Parathyroid adenoma (tissue), 2 donors: ENCODE data around the gene ARPC4.

ENCODE experiments used
- H2AFZ ChIP-seq: fragments of 300-600 bp; sonication (generic); one replicate; pipeline ENCODE4 v1.7.0; 2017; ENCODE audit warnings: antibody characterized with exemption, mild to moderate bottlenecking
- H3K27ac ChIP-seq: fragments of 300-600 bp; sonication (generic); one replicate; pipeline ENCODE4 v1.7.0; 2017
- H3K27me3 ChIP-seq: fragments of 300-600 bp; sonication (generic); one replicate; pipeline ENCODE4 v1.7.0; 2017; ENCODE audit warnings: low read length; ENCODE audit not compliant: control insufficient read depth, insufficient read depth
- H3K36me3 ChIP-seq: fragments of 300-600 bp; sonication (generic); one replicate; pipeline ENCODE4 v1.7.0; 2017; ENCODE audit warnings: low read length; ENCODE audit not compliant: control insufficient read depth, insufficient read depth
- H3K4me1 ChIP-seq: fragments of 300-600 bp; sonication (generic); one replicate; pipeline ENCODE4 v1.7.0; 2017; ENCODE audit warnings: control low read depth
- H3K4me2 ChIP-seq: fragments of 300-600 bp; sonication (generic); one replicate; pipeline ENCODE4 v1.7.0; 2017; ENCODE audit warnings: low read length
- H3K4me3 ChIP-seq: fragments of 300-600 bp; sonication (generic); one replicate; pipeline ENCODE4 v1.7.0; 2017; ENCODE audit warnings: low read depth, low read length
- H3K79me2 ChIP-seq: fragments of 300-600 bp; sonication (generic); one replicate; pipeline ENCODE4 v1.7.0; 2017; ENCODE audit warnings: control low read depth
- H3K9ac ChIP-seq: fragments of 300-600 bp; sonication (generic); one replicate; pipeline ENCODE4 v1.7.0; 2017; ENCODE audit warnings: mild to moderate bottlenecking
- H3K9me3 ChIP-seq: fragments of 300-600 bp; sonication (generic); one replicate; pipeline ENCODE4 v1.7.0; 2017; ENCODE audit warnings: low read length; ENCODE audit not compliant: control insufficient read depth
- CTCF ChIP-seq: fragments of 300-600 bp; sonication (generic); IDR thresholded peaks from one replicate; pipeline ENCODE4 v1.7.0; 2017; ENCODE audit warnings: antibody characterized with exemption, mild to moderate bottlenecking
- donor health status: primary hyperparathyroidism.

The ARPC4 gene

GRCh38 chr3:9750556-9751411 lies 42.1 kb upstream of the ARPC4 start:
- no peak for TF ChIP-seq CTCF
- peak overlapping the region; percentile 100 for H3K4me2 ChIP-seq
- no peaks in the 10 kb centered on the region for H3K36me3 ChIP-seq
- H3K27ac ChIP-seq = peak overlapping the region; percentile 96
- peak overlapping the region; percentile 85 for H3K4me3 ChIP-seq
- H3K79me2 ChIP-seq = no peaks in the 10 kb centered on the region
- peak overlapping the region; percentile 29 for H3K9ac ChIP-seq
- peaks cover 10% of the 10 kb centered on the region for H3K4me1 ChIP-seq
- H3K9me3 ChIP-seq = no peaks in the 10 kb centered on the region
- H2AFZ ChIP-seq = peak overlapping the region; percentile 100
- H3K27me3 ChIP-seq = no peaks in the 10 kb centered on the region

- Histone ChIP-seq H3K27me3 (no peaks in the 10 kb centered on the region), H3K4me3 (no peak overlapping the region), H2AFZ (no peak overlapping the region), H3K9ac (no peak overlapping the region), H3K9me3 (no peaks in the 10 kb centered on the region), H3K27ac (no peak overlapping the region), H3K4me2 (no peak overlapping the region), H3K36me3 (no peaks in the 10 kb centered on the region), H3K79me2 (no peaks in the 10 kb centered on the region), H3K4me1 (peaks cover 5% of the 10 kb centered on the region)
- no peak for TF ChIP-seq CTCF
Observed at GRCh38 chr3:9754678-9755077, 38.2 kb upstream of the ARPC4 start.

- no peak overlapping the region for H3K4me2 ChIP-seq
- H2AFZ ChIP-seq = no peak overlapping the region
- H3K27ac ChIP-seq = no peak overlapping the region
- no peaks in the 10 kb centered on the region for H3K9me3 ChIP-seq
- H3K4me1 ChIP-seq = no peaks in the 10 kb centered on the region
- no peaks in the 10 kb centered on the region for H3K36me3 ChIP-seq
- no peaks in the 10 kb centered on the region for H3K27me3 ChIP-seq
- TF ChIP-seq CTCF = no peak
- H3K4me3 ChIP-seq = no peak overlapping the region
- H3K79me2 ChIP-seq = no peaks in the 10 kb centered on the region
- no peak overlapping the region for H3K9ac ChIP-seq
Observed at GRCh38 chr3:9757427-9757826, 35.5 kb upstream of the ARPC4 start.

- no peak for TF ChIP-seq CTCF
- H3K4me2 ChIP-seq = no peak overlapping the region
- H3K27me3 ChIP-seq = no peaks in the 10 kb centered on the region
- no peak overlapping the region for H3K4me3 ChIP-seq
- no peak overlapping the region for H3K9ac ChIP-seq
- no peak overlapping the region for H3K27ac ChIP-seq
- H3K36me3 ChIP-seq = no peaks in the 10 kb centered on the region
- H2AFZ ChIP-seq = no peak overlapping the region
- no peaks in the 10 kb centered on the region for H3K79me2 ChIP-seq
- H3K9me3 ChIP-seq = no peaks in the 10 kb centered on the region
- no peaks in the 10 kb centered on the region for H3K4me1 ChIP-seq
Observed at GRCh38 chr3:9760779-9761505, 31.9 kb upstream of the ARPC4 start.
